PFSK-1 (cell line): ENCODE measurements around the gene SENP1.

ENCODE experiments used
- FOXP2 ChIP-seq: optimal IDR thresholded peaks from 2 replicates; pipeline ENCODE3; 2011; ENCODE audit warnings: borderline replicate concordance, control low read depth, inconsistent platforms; ENCODE audit not compliant: insufficient read depth; ENCODE audit errors: extremely low read length, extremely low read depth
- POLR2AphosphoS5 ChIP-seq: IDR thresholded peaks from 2 replicates; pipeline ENCODE4 v1.6.1; 2012; ENCODE audit warnings: low read depth, mild to moderate bottlenecking, control low read depth, low read length, moderate library complexity
- REST ChIP-seq, 2 experiments: IDR thresholded peaks; 2 replicates each; pipeline versions ENCODE4 v1.6.1 to v1.8.0; 2011 to 2012; ENCODE audit warnings: low read depth in 2 of 2, low read length in 2 of 2, control low read depth in 1 of 2, inconsistent platforms in 1 of 2, mild to moderate bottlenecking in 1 of 2, moderate library complexity in 1 of 2; ENCODE audit not compliant: insufficient read depth in 1 of 2
- SIN3A ChIP-seq: IDR thresholded peaks from 2 replicates; pipeline ENCODE4 v1.6.1; 2012; ENCODE audit warnings: mild to moderate bottlenecking, low read length, moderate library complexity, borderline replicate concordance; ENCODE audit not compliant: insufficient read depth
- TAF1 ChIP-seq: IDR thresholded peaks from 2 replicates; pipeline ENCODE4 v1.6.1; 2012; ENCODE audit warnings: low read length, control low read depth, borderline replicate concordance; ENCODE audit not compliant: insufficient read depth

SENP1 gene

GRCh38 chr12:48110691-48111311 is 4.9 kb upstream of the SENP1 start:
- TF ChIP-seq TAF1 (no peak), REST (IDR thresholded peaks at IDR 0.05; ENCODE audit: insufficient read depth in 1 of 2, low read depth in 2 of 2, low read length in 2 of 2) (no peak), SIN3A (no peak), FOXP2 (no peak), POLR2AphosphoS5 (no peak)

GRCh38 chr12:48109424-48109823 is 3.5 kb upstream of the SENP1 start:
- TF ChIP-seq FOXP2 (no peak), REST (IDR thresholded peaks at IDR 0.05; ENCODE audit: insufficient read depth in 1 of 2, low read depth in 2 of 2, low read length in 2 of 2) (no peak), SIN3A (no peak), POLR2AphosphoS5 (no peak), TAF1 (no peak)

GRCh38 chr12:48106681-48107613 is 1.1 kb upstream of the SENP1 start:
- TF ChIP-seq REST (IDR thresholded peaks at IDR 0.05; ENCODE audit: insufficient read depth in 1 of 2, low read depth in 2 of 2, low read length in 2 of 2) = no peak
- TF ChIP-seq FOXP2 = no peak
- no peak for TF ChIP-seq SIN3A

GRCh38 chr12:48105321-48105866 is 485 bp downstream of the SENP1 start:
- no peak for TF ChIP-seq FOXP2
- TF ChIP-seq TAF1 = no peak
- TF ChIP-seq POLR2AphosphoS5 = 0 out of 2 replicates have a peak, but pooled peaks have one; percentile 51
- 0 out of 2 replicates have a peak, but pooled peaks have one; percentile 13 for TF ChIP-seq SIN3A

- no peak for TF ChIP-seq SIN3A
- TF ChIP-seq FOXP2 = no peak
- no peak for TF ChIP-seq REST (IDR thresholded peaks at IDR 0.05; ENCODE audit: insufficient read depth in 1 of 2, low read depth in 2 of 2, low read length in 2 of 2)
- no peak for TF ChIP-seq TAF1
- TF ChIP-seq POLR2AphosphoS5 = no peak
Observed at GRCh38 chr12:48104531-48104930, 1.3 kb downstream of the SENP1 start.
